PC-3 (cell line): ENCODE results near the gene ELK3. TPM values are rescaled to one million over a fixed set of nuclear protein-coding genes. Genes with fewer than 3 reads are reported as not detected.

Experiments
- ATAC-seq: fragments of 200-7000 bp; cut with Tn5 transposase; 2 replicates; pipeline ENCODE4 v1.9.1; 2020; ENCODE audit warnings: mild to moderate bottlenecking, moderate library complexity
- BruUV-seq: library from RNA; stranded (reverse); fragments of 400-500 nt; replicated peaks from 2 replicates; lab custom pipeline; 2021; lab: Mats Ljungman, UMichigan
- CTCF ChIA-PET: fragments of 300-600 bp; sonication (Branson Sonifier 250); formaldehyde crosslinking; loops from one replicate; lab custom pipeline; 2022; ENCODE audit warnings: antibody characterized with exemption; lab: Charles Lee
- POLR2A ChIA-PET: fragments of 300-600 bp; sonication (Branson Sonifier 250); formaldehyde crosslinking; loops from one replicate; lab custom pipeline; 2022; ENCODE audit warnings: antibody characterized with exemption; ENCODE audit not compliant: unreplicated experiment; lab: Charles Lee
- DNase-seq: peaks from one replicate; pipeline ENCODE4 v3.0.0-alpha.2; 2015
- H2AFZ ChIP-seq: fragments of 300-600 bp; sonication (generic); 2 replicates; pipeline ENCODE4 v1.6.0; 2016; ENCODE audit warnings: antibody characterized with exemption, low read length
- H3F3A ChIP-seq: fragments of 300-600 bp; sonication (generic); one replicate; pipeline ENCODE4 v1.6.0; 2017; ENCODE audit warnings: antibody characterized with exemption, low read length, control low read depth, mild to moderate bottlenecking; ENCODE audit not compliant: unreplicated experiment
- H3K27ac ChIP-seq: fragments of 300-600 bp; sonication (generic); 2 replicates; pipeline ENCODE4 v1.5.1; 2016; ENCODE audit warnings: mild to moderate bottlenecking, low read length
- H3K27me3 ChIP-seq: fragments of 300-600 bp; sonication (generic); 2 replicates; pipeline ENCODE4 v1.6.1; 2016; ENCODE audit warnings: low read length, mixed read lengths
- H3K36me3 ChIP-seq: fragments of 300-600 bp; sonication (generic); 2 replicates; pipeline ENCODE4 v1.6.1; 2016; ENCODE audit warnings: low read depth, mixed run types, low read length, mixed read lengths
- H3K4me1 ChIP-seq: fragments of 300-600 bp; sonication (generic); 2 replicates; pipeline ENCODE4 v1.5.1; 2016; ENCODE audit warnings: low read length; ENCODE audit not compliant: insufficient read depth
- H3K4me2 ChIP-seq: fragments of 300-600 bp; sonication (generic); 2 replicates; pipeline ENCODE4 v1.6.0; 2016; ENCODE audit warnings: low read length
- H3K4me3 ChIP-seq: fragments of 300-600 bp; sonication (generic); 2 replicates; pipeline ENCODE4 v1.5.1; 2016; ENCODE audit warnings: mild to moderate bottlenecking, low read length, mixed read lengths
- H3K79me2 ChIP-seq: fragments of 300-600 bp; sonication (generic); 2 replicates; pipeline ENCODE4 v1.6.1; 2017; ENCODE audit warnings: low read length, mixed read lengths
- H3K9ac ChIP-seq: fragments of 300-600 bp; sonication (generic); 2 replicates; pipeline ENCODE4 v1.6.0; 2016; ENCODE audit warnings: mild to moderate bottlenecking, low read length
- H3K9me2 ChIP-seq: fragments of 300-600 bp; sonication (generic); replicated peaks from 2 replicates; pipeline ENCODE4 v1.6.1; 2016; ENCODE audit warnings: mixed run types, low read length, mixed read lengths
- H3K9me3 ChIP-seq: fragments of 300-600 bp; sonication (generic); 2 replicates; pipeline ENCODE4 v1.6.1; 2016; ENCODE audit warnings: low read length, mixed read lengths
- H4K20me1 ChIP-seq: fragments of 300-600 bp; sonication (generic); 2 replicates; pipeline ENCODE4 v1.6.1; 2016; ENCODE audit warnings: low read length, mixed read lengths
- EZH2 ChIP-seq: fragments of 300-600 bp; sonication (generic); IDR thresholded peaks from one replicate; pipeline ENCODE4 v1.6.1; 2017; ENCODE audit warnings: antibody characterized with exemption, mild to moderate bottlenecking, low read length; ENCODE audit not compliant: unreplicated experiment
- EZH2phosphoT487 ChIP-seq: fragments of 300-600 bp; sonication (generic); IDR thresholded peaks from 2 replicates; pipeline ENCODE4 v1.6.1; 2018; ENCODE audit warnings: mild to moderate bottlenecking, antibody characterized with exemption, low read length, borderline replicate concordance
- intact Hi-C: fragments of 100-400 bp; cut with micrococcal nuclease; formaldehyde crosslinking; loops from 2 replicates; pipeline ENCODE4 v1.9.0; 2023
- total RNA-seq: library from RNA; depleted of rRNA; stranded (reverse); fragments of >200 nt; gene quantifications from 2 replicates; pipeline ENCODE4 v1.2.3, GENCODE V29; 2014
- TF ChIP-seq, protein P1 (sequence below): fragments of 300-600 bp; sonication (generic); conservative IDR thresholded peaks from 2 replicates; pipeline ENCODE4 v1.5.1; 2017; ENCODE audit warnings: antibody characterized with exemption, low read depth, mild to moderate bottlenecking, low read length

The ELK3 gene
- total RNA-seq, 1 experiment from 2014 or later = 16.2 TPM

GRCh38 chr12:96198965-96199364 is 4.8 kb downstream of the ELK3 start:
- peak overlapping the region; percentile 80 for H3K9ac ChIP-seq
- CTCF ChIA-PET = interaction anchor here (1.0 kb wide), 1 partner anchor 11 kb away, joined by 4 read pairs; no protein-coding TSS in a partner anchor
- peak overlapping the region; percentile 80 for H3K4me2 ChIP-seq
- peaks cover 78% of the 10 kb centered on the region for H3K79me2 ChIP-seq
- H3K27me3 ChIP-seq = no peaks in the 10 kb centered on the region
- TF ChIP-seq EZH2phosphoT487 (no peak), EZH2 (no peak)
- TF ChIP-seq, protein P1, sequence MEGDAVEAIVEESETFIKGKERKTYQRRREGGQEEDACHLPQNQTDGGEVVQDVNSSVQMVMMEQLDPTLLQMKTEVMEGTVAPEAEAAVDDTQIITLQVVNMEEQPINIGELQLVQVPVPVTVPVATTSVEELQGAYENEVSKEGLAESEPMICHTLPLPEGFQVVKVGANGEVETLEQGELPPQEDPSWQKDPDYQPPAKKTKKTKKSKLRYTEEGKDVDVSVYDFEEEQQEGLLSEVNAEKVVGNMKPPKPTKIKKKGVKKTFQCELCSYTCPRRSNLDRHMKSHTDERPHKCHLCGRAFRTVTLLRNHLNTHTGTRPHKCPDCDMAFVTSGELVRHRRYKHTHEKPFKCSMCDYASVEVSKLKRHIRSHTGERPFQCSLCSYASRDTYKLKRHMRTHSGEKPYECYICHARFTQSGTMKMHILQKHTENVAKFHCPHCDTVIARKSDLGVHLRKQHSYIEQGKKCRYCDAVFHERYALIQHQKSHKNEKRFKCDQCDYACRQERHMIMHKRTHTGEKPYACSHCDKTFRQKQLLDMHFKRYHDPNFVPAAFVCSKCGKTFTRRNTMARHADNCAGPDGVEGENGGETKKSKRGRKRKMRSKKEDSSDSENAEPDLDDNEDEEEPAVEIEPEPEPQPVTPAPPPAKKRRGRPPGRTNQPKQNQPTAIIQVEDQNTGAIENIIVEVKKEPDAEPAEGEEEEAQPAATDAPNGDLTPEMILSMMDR = no peak
- no peaks in the 10 kb centered on the region for H3K9me2 ChIP-seq
- no peaks in the 10 kb centered on the region for H3K36me3 ChIP-seq
- peaks cover 40% of the 10 kb centered on the region for H3K4me1 ChIP-seq
- no peaks in the 10 kb centered on the region for H3K9me3 ChIP-seq
- H2AFZ ChIP-seq = no peak overlapping the region
- peak; percentile 94 for DNase-seq
- H3F3A ChIP-seq = peaks cover 27% of the 10 kb centered on the region
- peak overlapping the region; percentile 48 for H3K4me3 ChIP-seq
- BruUV-seq = TSS peak; percentile 6
- H3K27ac ChIP-seq = peak overlapping the region; percentile 98
- POLR2A ChIA-PET = no interaction called here
- intact Hi-C loops = loop anchor here (2.0 to 5.0 kb wide), 3 partner anchors 16 to 152 kb away; no protein-coding TSS in a partner anchor
- no peaks in the 10 kb centered on the region for H4K20me1 ChIP-seq
- peak; percentile 33 for ATAC-seq

GRCh38 chr12:96199464-96199863 is 5.3 kb downstream of the ELK3 start:
- H2AFZ ChIP-seq = no peak overlapping the region
- H4K20me1 ChIP-seq = no peaks in the 10 kb centered on the region
- peaks cover 83% of the 10 kb centered on the region for H3K79me2 ChIP-seq
- no peaks in the 10 kb centered on the region for H3K36me3 ChIP-seq
- H3K4me1 ChIP-seq = peaks cover 40% of the 10 kb centered on the region
- no TSS peak for BruUV-seq
- peak overlapping the region; percentile 48 for H3K4me3 ChIP-seq
- intact Hi-C loops = loop anchor here (2.0 to 5.0 kb wide), 3 partner anchors 15 to 152 kb away; no protein-coding TSS in a partner anchor
- TF ChIP-seq, protein P1 = no peak
- TF ChIP-seq EZH2phosphoT487 (no peak), EZH2 (no peak)
- ATAC-seq (no peak), DNase-seq (no peak)
- peak overlapping the region; percentile 98 for H3K27ac ChIP-seq
- H3F3A ChIP-seq = peaks cover 27% of the 10 kb centered on the region
- no peaks in the 10 kb centered on the region for H3K9me2 ChIP-seq
- POLR2A ChIA-PET = no interaction called here
- peak overlapping the region; percentile 80 for H3K4me2 ChIP-seq
- H3K27me3 ChIP-seq = no peaks in the 10 kb centered on the region
- peak overlapping the region; percentile 74 for H3K9ac ChIP-seq
- CTCF ChIA-PET = interaction anchor here (1.0 kb wide), 1 partner anchor 10 kb away, joined by 4 read pairs; no protein-coding TSS in a partner anchor
- no peaks in the 10 kb centered on the region for H3K9me3 ChIP-seq
